Peyer's patch (tissue), 4 donors: Measurements from ENCODE around the gene TFCP2L1.
A peak's percentile ranks its signal among the peaks of the same experiment; 100 is the strongest.

Source experiments
- POLR2A ChIP-seq, 2 donors: fragments of 450-650 bp; IDR thresholded peaks; one replicate each; pipeline ENCODE4 v1.5.1; 2017; ENCODE audit warnings: antibody characterized with exemption in 2 of 2, mild to moderate bottlenecking in 2 of 2, moderate library complexity in 2 of 2
- TF ChIP-seq, protein P1 (sequence below), 6 experiments: fragments of 450-650 bp in 4 of 6; fragments of 200-600 bp in 2 of 6; sonication (generic) in 1 of 6; IDR thresholded peaks; one replicate each; pipeline ENCODE4 v1.5.1; 2017 to 2019; ENCODE audit warnings: antibody characterized with exemption in 6 of 6, mild to moderate bottlenecking in 3 of 6, moderate library complexity in 1 of 6

DNA sequence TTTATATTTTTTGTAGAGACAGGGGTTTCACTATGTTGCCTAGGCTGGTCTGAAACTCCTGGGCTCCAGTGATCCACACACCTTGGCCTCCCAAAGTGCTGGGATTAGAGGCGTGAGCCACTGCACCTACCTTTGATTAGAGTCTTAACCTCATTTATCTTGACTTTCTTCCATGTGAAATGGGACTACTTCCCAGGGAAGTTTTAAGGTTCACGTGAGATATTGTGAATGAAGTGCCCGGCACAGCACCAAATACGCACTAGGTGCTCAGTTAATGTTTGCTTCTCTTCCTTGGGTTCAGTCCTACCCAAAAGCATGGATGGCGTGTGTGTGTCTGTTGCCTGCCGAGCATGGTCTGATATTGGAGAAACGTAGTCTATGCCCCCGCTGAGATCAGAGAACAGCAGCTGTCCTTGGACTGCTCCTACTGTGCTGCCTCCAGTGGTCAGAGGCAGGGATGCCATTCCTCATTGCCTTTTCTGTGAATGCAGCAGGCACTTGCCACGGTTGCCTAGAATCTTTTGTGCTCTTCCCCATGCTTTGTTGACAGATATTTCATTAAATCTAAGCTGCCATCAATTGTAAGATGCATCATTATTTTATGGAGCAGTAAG, 12.3 kb upstream of the TFCP2L1 start:
- TF ChIP-seq, protein P1, sequence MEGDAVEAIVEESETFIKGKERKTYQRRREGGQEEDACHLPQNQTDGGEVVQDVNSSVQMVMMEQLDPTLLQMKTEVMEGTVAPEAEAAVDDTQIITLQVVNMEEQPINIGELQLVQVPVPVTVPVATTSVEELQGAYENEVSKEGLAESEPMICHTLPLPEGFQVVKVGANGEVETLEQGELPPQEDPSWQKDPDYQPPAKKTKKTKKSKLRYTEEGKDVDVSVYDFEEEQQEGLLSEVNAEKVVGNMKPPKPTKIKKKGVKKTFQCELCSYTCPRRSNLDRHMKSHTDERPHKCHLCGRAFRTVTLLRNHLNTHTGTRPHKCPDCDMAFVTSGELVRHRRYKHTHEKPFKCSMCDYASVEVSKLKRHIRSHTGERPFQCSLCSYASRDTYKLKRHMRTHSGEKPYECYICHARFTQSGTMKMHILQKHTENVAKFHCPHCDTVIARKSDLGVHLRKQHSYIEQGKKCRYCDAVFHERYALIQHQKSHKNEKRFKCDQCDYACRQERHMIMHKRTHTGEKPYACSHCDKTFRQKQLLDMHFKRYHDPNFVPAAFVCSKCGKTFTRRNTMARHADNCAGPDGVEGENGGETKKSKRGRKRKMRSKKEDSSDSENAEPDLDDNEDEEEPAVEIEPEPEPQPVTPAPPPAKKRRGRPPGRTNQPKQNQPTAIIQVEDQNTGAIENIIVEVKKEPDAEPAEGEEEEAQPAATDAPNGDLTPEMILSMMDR (IDR thresholded peaks at IDR 0.05) = peak in 5 of 6 experiments; percentile 5 to 76 (median 57)
- TF ChIP-seq POLR2A (IDR thresholded peaks at IDR 0.05) = no peak
